OCI-LY7 (cell line): ENCODE data around the gene IGSF1. TPM values are rescaled to one million over a fixed set of nuclear protein-coding genes. Genes with fewer than 3 reads are reported as not detected.

Experiments used
- BruUV-seq: library from RNA; stranded (reverse); fragments of 400-500 nt; replicated peaks from 2 replicates; lab custom pipeline; 2021; lab: Mats Ljungman, UMichigan
- CTCF ChIA-PET: fragments of 300-600 bp; sonication (Branson Sonifier 250); formaldehyde crosslinking; loops from one replicate; lab custom pipeline; 2022; ENCODE audit warnings: antibody characterized with exemption; ENCODE audit not compliant: unreplicated experiment; lab: Charles Lee
- POLR2A ChIA-PET: fragments of 300-600 bp; sonication (Branson Sonifier 250); formaldehyde crosslinking; loops from one replicate; lab custom pipeline; 2022; ENCODE audit warnings: antibody characterized with exemption; lab: Charles Lee
- DNase-seq: peaks from one replicate; pipeline ENCODE4 v3.0.0-alpha.2; 2015; ENCODE audit warnings: low spot score
- H2AFZ ChIP-seq: fragments of 200-600 bp; sonication (generic), shearing (Covaris generic); 2 replicates; pipeline ENCODE4 v1.6.1; 2014; ENCODE audit warnings: mild to moderate bottlenecking, antibody characterized with exemption, low read length, moderate library complexity
- H3K27ac ChIP-seq: fragments of 200-600 bp; sonication (generic); 2 replicates; pipeline ENCODE4 v1.5.1; 2014; ENCODE audit warnings: mixed run types, low read depth, mild to moderate bottlenecking, moderate library complexity, low read length, inconsistent platforms; ENCODE audit not compliant: poor library complexity, severe bottlenecking
- H3K36me3 ChIP-seq: fragments of 200-600 bp; sonication (generic); 2 replicates; pipeline ENCODE4 v1.6.1; 2014; ENCODE audit warnings: mild to moderate bottlenecking, antibody characterized with exemption, low read length, moderate library complexity, mixed read lengths; ENCODE audit not compliant: insufficient read depth
- H3K4me1 ChIP-seq: fragments of 200-600 bp; sonication (generic); 2 replicates; pipeline ENCODE4 v1.5.1; 2014; ENCODE audit warnings: mild to moderate bottlenecking, low read length; ENCODE audit not compliant: insufficient read depth, poor library complexity, severe bottlenecking
- H3K4me2 ChIP-seq: fragments of 200-600 bp; sonication (generic); 2 replicates; pipeline ENCODE4 v1.6.1; 2014; ENCODE audit warnings: mild to moderate bottlenecking, low read length
- H3K4me3 ChIP-seq: fragments of 200-600 bp; sonication (generic); 2 replicates; pipeline ENCODE4 v1.5.1; 2014; ENCODE audit warnings: mild to moderate bottlenecking, low read depth, low read length; ENCODE audit not compliant: poor library complexity, severe bottlenecking
- H3K79me2 ChIP-seq: fragments of 200-600 bp; sonication (generic); 2 replicates; pipeline ENCODE4 v1.6.1; 2016; ENCODE audit warnings: low read depth, mild to moderate bottlenecking, low read length, moderate library complexity, mixed read lengths; ENCODE audit not compliant: insufficient read depth
- H3K9me2 ChIP-seq: fragments of 200-600 bp; sonication (generic); 2 replicates; pipeline ENCODE4 v1.6.1; 2016; ENCODE audit warnings: mild to moderate bottlenecking, low read length, mixed read lengths; ENCODE audit not compliant: insufficient read depth
- H3K9me3 ChIP-seq: fragments of 200-600 bp; sonication (generic); 2 replicates; pipeline ENCODE4 v1.6.1; 2014; ENCODE audit warnings: mild to moderate bottlenecking, mixed run types, low read length, mixed read lengths
- H4K20me1 ChIP-seq: fragments of 200-600 bp; sonication (generic); 2 replicates; pipeline ENCODE4 v1.6.1; 2014; ENCODE audit warnings: mild to moderate bottlenecking, antibody characterized with exemption, low read length, moderate library complexity, mixed read lengths; ENCODE audit not compliant: insufficient read depth
- EZH2phosphoT487 ChIP-seq: fragments of 200-600 bp; sonication (generic); IDR thresholded peaks from 2 replicates; pipeline ENCODE4 v1.6.1; 2018; ENCODE audit warnings: low read depth, borderline replicate concordance, mild to moderate bottlenecking, mixed run types, antibody characterized with exemption, low read length, moderate library complexity, mixed read lengths
- intact Hi-C: fragments of 100-400 bp; cut with micrococcal nuclease; formaldehyde crosslinking; loops from one replicate; pipeline ENCODE4 v1.10.0; 2022; ENCODE audit not compliant: unreplicated experiment
- total RNA-seq, 2 experiments: library from RNA; depleted of rRNA in 1 of 2; stranded (reverse); fragments of >200 nt in 1 of 2; shearing (Covaris generic) in 1 of 2; gene quantifications; 2 replicates each; pipeline ENCODE4 v1.2.3, GENCODE V29; 2014 to 2022
- TF ChIP-seq, protein P1 (sequence below): fragments of 200-600 bp; sonication (generic); conservative IDR thresholded peaks from 2 replicates; pipeline ENCODE4 v1.5.1; 2014; ENCODE audit warnings: mild to moderate bottlenecking, antibody characterized with exemption, low read length, moderate library complexity, mixed read lengths

IGSF1 gene
- total RNA-seq, 2 experiments from 2014 or later: not detected

- H3K79me2 ChIP-seq: no peaks in the 10 kb centered on the region
- H4K20me1 ChIP-seq: no peaks in the 10 kb centered on the region
- no peak overlapping the region for H3K4me2 ChIP-seq
- ChIA-PET CTCF (no interaction called here), POLR2A (no interaction called here)
- H3K36me3 ChIP-seq: no peaks in the 10 kb centered on the region
- no peak overlapping the region for H3K4me3 ChIP-seq
- intact Hi-C loops: no loop called here
- no peaks in the 10 kb centered on the region for H3K9me2 ChIP-seq
- no TSS peak for BruUV-seq
- no peak overlapping the region for H3K27ac ChIP-seq
- no peak for DNase-seq
- H2AFZ ChIP-seq: no peak overlapping the region
- no peaks in the 10 kb centered on the region for H3K4me1 ChIP-seq
- no peaks in the 10 kb centered on the region for H3K9me3 ChIP-seq
- no peak for TF ChIP-seq EZH2phosphoT487
- TF ChIP-seq, protein P1, sequence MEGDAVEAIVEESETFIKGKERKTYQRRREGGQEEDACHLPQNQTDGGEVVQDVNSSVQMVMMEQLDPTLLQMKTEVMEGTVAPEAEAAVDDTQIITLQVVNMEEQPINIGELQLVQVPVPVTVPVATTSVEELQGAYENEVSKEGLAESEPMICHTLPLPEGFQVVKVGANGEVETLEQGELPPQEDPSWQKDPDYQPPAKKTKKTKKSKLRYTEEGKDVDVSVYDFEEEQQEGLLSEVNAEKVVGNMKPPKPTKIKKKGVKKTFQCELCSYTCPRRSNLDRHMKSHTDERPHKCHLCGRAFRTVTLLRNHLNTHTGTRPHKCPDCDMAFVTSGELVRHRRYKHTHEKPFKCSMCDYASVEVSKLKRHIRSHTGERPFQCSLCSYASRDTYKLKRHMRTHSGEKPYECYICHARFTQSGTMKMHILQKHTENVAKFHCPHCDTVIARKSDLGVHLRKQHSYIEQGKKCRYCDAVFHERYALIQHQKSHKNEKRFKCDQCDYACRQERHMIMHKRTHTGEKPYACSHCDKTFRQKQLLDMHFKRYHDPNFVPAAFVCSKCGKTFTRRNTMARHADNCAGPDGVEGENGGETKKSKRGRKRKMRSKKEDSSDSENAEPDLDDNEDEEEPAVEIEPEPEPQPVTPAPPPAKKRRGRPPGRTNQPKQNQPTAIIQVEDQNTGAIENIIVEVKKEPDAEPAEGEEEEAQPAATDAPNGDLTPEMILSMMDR: no peak
Measured at GRCh38 chrX:131288188-131288587, 918 bp downstream of the IGSF1 start.

- Histone ChIP-seq H3K4me3 (no peak overlapping the region), H3K36me3 (no peaks in the 10 kb centered on the region), H3K9me3 (no peaks in the 10 kb centered on the region), H2AFZ (no peak overlapping the region), H3K9me2 (no peaks in the 10 kb centered on the region), H3K79me2 (no peaks in the 10 kb centered on the region), H4K20me1 (no peaks in the 10 kb centered on the region), H3K4me1 (no peaks in the 10 kb centered on the region), H3K27ac (no peak overlapping the region), H3K4me2 (no peak overlapping the region)
- DNase-seq: no peak
- TF ChIP-seq, protein P1: no peak
- no peak for TF ChIP-seq EZH2phosphoT487
- intact Hi-C loops: no loop called here
- ChIA-PET CTCF (interaction anchor here (0.6 kb wide), 1 partner anchor 514 kb away, joined by 3 read pairs; no protein-coding TSS in a partner anchor), POLR2A (no interaction called here)
- no TSS peak for BruUV-seq
Measured at GRCh38 chrX:131287560-131288179, 1.4 kb downstream of the IGSF1 start.

GRCh38 chrX:131279617-131280016 is 9.5 kb downstream of the IGSF1 start:
- no TSS peak for BruUV-seq

More at GRCh38 chrX:131279617-131280016, 9.5 kb downstream of the IGSF1 start:
- H3K4me3 ChIP-seq: no peak overlapping the region
- no peaks in the 10 kb centered on the region for H3K36me3 ChIP-seq
- intact Hi-C loops: no loop called here
- H3K4me2 ChIP-seq: no peak overlapping the region
- H3K27ac ChIP-seq: no peak overlapping the region
- ChIA-PET POLR2A (no interaction called here), CTCF (no interaction called here)
- no peaks in the 10 kb centered on the region for H4K20me1 ChIP-seq
- H3K9me3 ChIP-seq: no peaks in the 10 kb centered on the region
- no peaks in the 10 kb centered on the region for H3K79me2 ChIP-seq
- TF ChIP-seq EZH2phosphoT487: no peak
- TF ChIP-seq, protein P1: no peak
- H3K9me2 ChIP-seq: no peaks in the 10 kb centered on the region
- no peaks in the 10 kb centered on the region for H3K4me1 ChIP-seq
- no peak overlapping the region for H2AFZ ChIP-seq
- no peak for DNase-seq
